Transverse colon (tissue), 4 donors: Measurements from ENCODE around the gene EIF4E3. TPM values are rescaled to one million over a fixed set of nuclear protein-coding genes. Genes with fewer than 3 reads are reported as not detected.

Experiments
- DNase-seq: peaks from one replicate; pipeline ENCODE4 v3.0.0-alpha.2; 2019
- H3K27ac ChIP-seq, 4 donors: fragments of 200-600 bp; sonication (generic); 2 replicates each; pipeline ENCODE4 v1.5.1; 2016 to 2018; ENCODE audit warnings: inconsistent platforms in 4 of 4
- H3K27me3 ChIP-seq: fragments of 200-600 bp; sonication (generic); 2 replicates; pipeline ENCODE4 v1.5.1; 2017; ENCODE audit warnings: inconsistent platforms
- H3K36me3 ChIP-seq, 4 donors: fragments of 200-600 bp; sonication (generic); 2 replicates each; pipeline ENCODE4 v1.5.1; 2017 to 2019; ENCODE audit warnings: inconsistent platforms in 4 of 4
- H3K4me1 ChIP-seq, 4 donors: fragments of 200-600 bp; sonication (generic); 2 replicates each; pipeline ENCODE4 v1.5.1; 2017 to 2020; ENCODE audit warnings: inconsistent platforms in 4 of 4
- H3K4me3 ChIP-seq, 4 donors: fragments of 200-600 bp; sonication (generic); 1 replicate in 1 of 4; 2 replicates in 3 of 4; pipeline versions ENCODE4 v1.5.1 to v1.6.1; 2017 to 2019; ENCODE audit warnings: inconsistent platforms in 4 of 4
- H3K9me3 ChIP-seq, 2 donors: fragments of 200-600 bp; sonication (generic); 2 replicates each; pipeline ENCODE4 v1.5.1; 2017 to 2019; ENCODE audit warnings: inconsistent platforms in 2 of 2
- CTCF ChIP-seq, 5 experiments: fragments of 200-600 bp in 3 of 5; fragments of 450-650 bp in 2 of 5; sonication (generic) in 3 of 5; IDR thresholded peaks; 1 replicate in 2 of 5; 2 replicates in 3 of 5; pipeline ENCODE4 v1.5.1; 2016 to 2017; ENCODE audit warnings: antibody characterized with exemption in 5 of 5, inconsistent platforms in 3 of 5, mild to moderate bottlenecking in 2 of 5, moderate library complexity in 1 of 5
- EP300 ChIP-seq: sonication (generic); formaldehyde crosslinking; IDR thresholded peaks from one replicate; pipeline ENCODE4 v1.6.1; 2017; ENCODE audit warnings: antibody characterized with exemption, low read depth
- POLR2A ChIP-seq: fragments of 450-650 bp; IDR thresholded peaks from one replicate; pipeline ENCODE4 v1.6.1; 2016; ENCODE audit warnings: antibody characterized with exemption, mild to moderate bottlenecking, moderate library complexity
- POLR2AphosphoS5 ChIP-seq, 3 donors: sonication (generic); formaldehyde crosslinking; IDR thresholded peaks; one replicate each; pipeline ENCODE4 v1.6.1; 2016; ENCODE audit warnings: antibody characterized with exemption in 3 of 3
- WGBS, 2 donors: methylation state at CpG; one replicate each; pipeline ENCODE4 v1.1.5; 2018; ENCODE audit warnings: low coverage in 1 of 2; 5-methylcytosine and 5-hydroxymethylcytosine counted together
- in situ Hi-C, 4 donors: fragments of 200-750 bp; cut with MboI; loops; one replicate each; pipeline versions ENCODE4 v1.15.0 to v1.15.1; 2017; ENCODE audit warnings: low sequenced_read_pairs in 3 of 4, low pct_ligation_motif_present in 1 of 4, low pct_unique_long_range_greater_than_20kb in 1 of 4
- intact Hi-C: fragments of 100-400 bp; cut with DNase I; formaldehyde crosslinking; loops from one replicate; pipeline ENCODE4 v1.15.1; 2023; ENCODE audit warnings: low total_unique reads
- total RNA-seq, 4 donors: library from RNA; depleted of rRNA; stranded (reverse); fragments of >200 nt; gene quantifications; one replicate each; pipeline ENCODE4 v1.1.0, GENCODE V29; 2016

EIF4E3 gene
- total RNA-seq, 4 donors from 2014 or later, result 6.0 to 35.6 (median 19.4) TPM

DNA sequence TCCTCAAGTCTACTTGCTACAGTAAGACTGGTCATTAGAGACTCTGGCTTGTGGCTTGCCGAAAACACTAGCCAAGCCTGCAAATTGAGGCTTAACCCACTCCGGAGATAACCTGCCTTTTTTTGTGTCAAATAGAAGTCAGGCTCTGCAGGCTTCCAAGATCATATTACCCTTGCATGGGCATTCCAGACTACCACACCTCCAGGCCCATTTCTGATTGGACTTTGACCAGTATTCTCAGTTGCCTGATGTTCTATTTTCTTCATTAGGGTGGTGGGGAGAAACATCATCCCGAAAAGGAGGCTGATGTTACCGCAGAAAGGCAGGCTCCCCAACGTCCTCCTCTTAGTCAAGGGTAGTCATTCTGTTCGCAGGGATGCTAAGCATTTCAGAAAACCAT is 73.6 kb downstream of the EIF4E3 start:
- in situ Hi-C loops (loop anchor here in 2 of 4 donors (10.0 to 25.0 kb wide), 3 partner anchors 1107 to 1589 kb away; no protein-coding TSS in a partner anchor), intact Hi-C loops (no loop called here)
- WGBS, 2 donors, result 66 to 83% methylated on average over 3 to 6 of the region's 6 CpGs
- peaks cover 0 to 8% (median 6%) of the 10 kb centered on the region in 4 donors for H3K4me1 ChIP-seq
- H3K9me3 ChIP-seq, result no peaks in the 10 kb centered on the region
- no peaks in the 10 kb centered on the region for H3K36me3 ChIP-seq
- no peak overlapping the region for H3K4me3 ChIP-seq
- no peaks in the 10 kb centered on the region for H3K27me3 ChIP-seq
- no peak overlapping the region for H3K27ac ChIP-seq
- DNase-seq, result no peak
- no peak for TF ChIP-seq CTCF (IDR thresholded peaks at IDR 0.05)
- no peak for TF ChIP-seq POLR2AphosphoS5 (IDR thresholded peaks at IDR 0.05)
- no peak for TF ChIP-seq POLR2A

DNA sequence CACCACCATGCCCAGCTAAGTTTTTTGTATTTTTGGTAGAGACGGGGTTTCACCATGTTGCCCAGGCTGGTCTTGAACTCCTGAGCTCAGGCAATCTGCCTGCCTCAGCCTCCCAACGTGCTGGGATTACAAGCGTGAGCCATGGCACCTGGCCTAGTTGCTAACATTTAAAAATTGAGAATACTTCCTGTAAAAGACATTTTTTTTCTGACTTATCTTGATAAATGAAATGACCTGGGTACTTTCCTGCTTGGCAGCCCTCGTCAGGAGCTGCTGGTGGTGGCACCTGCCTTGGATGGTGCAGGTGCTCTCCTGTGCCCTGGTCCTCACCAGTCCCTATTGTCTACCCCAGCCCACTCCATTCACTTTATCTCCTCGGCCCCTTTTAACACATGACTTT is 74.8 kb downstream of the EIF4E3 start:
- 79% methylated on average over 5 of the region's 5 CpGs; no CpG with 5 or more reads in 1 of the 2 donors for WGBS, 2 donors
- DNase-seq, result no peak
- TF ChIP-seq POLR2A (no peak), POLR2AphosphoS5 (IDR thresholded peaks at IDR 0.05) (no peak), EP300 (no peak), CTCF (IDR thresholded peaks at IDR 0.05) (no peak)
- Histone ChIP-seq H3K27ac (no peak overlapping the region), H3K4me1 (peaks cover 0 to 8% (median 6%) of the 10 kb centered on the region in 4 donors), H3K27me3 (no peaks in the 10 kb centered on the region), H3K9me3 (no peaks in the 10 kb centered on the region), H3K36me3 (no peaks in the 10 kb centered on the region), H3K4me3 (no peak overlapping the region)
- in situ Hi-C loops (loop anchor here in 2 of 4 donors (10.0 to 25.0 kb wide), 3 partner anchors 1106 to 1588 kb away; no protein-coding TSS in a partner anchor), intact Hi-C loops (no loop called here)

- intact Hi-C loops, result no loop called here
- H3K4me3 ChIP-seq, result no peak overlapping the region
- H3K36me3 ChIP-seq, result no peaks in the 10 kb centered on the region
- TF ChIP-seq POLR2A (no peak), POLR2AphosphoS5 (IDR thresholded peaks at IDR 0.05) (no peak), CTCF (IDR thresholded peaks at IDR 0.05) (no peak), EP300 (no peak)
- no peak for DNase-seq
- H3K4me1 ChIP-seq, result peaks cover 0 to 8% (median 6%) of the 10 kb centered on the region in 4 donors
- H3K27me3 ChIP-seq, result no peaks in the 10 kb centered on the region
- WGBS, 2 donors, result 55 to 75% methylated on average over 4 to 6 of the region's 6 CpGs
- in situ Hi-C loops, result loop anchor here in 3 of 4 donors (10.0 to 25.0 kb wide), 4 partner anchors 1087 to 1587 kb away; no protein-coding TSS in a partner anchor
- H3K9me3 ChIP-seq, result no peaks in the 10 kb centered on the region
- no peak overlapping the region for H3K27ac ChIP-seq
These were observed 75.4 kb downstream of the EIF4E3 start for GRCh38 chr3:71649757-71650156.

GRCh38 chr3:71647751-71648150 is 77.5 kb downstream of the EIF4E3 start:
- intact Hi-C loops (no loop called here), in situ Hi-C loops (loop anchor here in 1 of 4 donors (25.0 kb wide), 1 partner anchor 1085 kb away; no protein-coding TSS in a partner anchor)
- no peak for DNase-seq
- Histone ChIP-seq H3K36me3 (no peaks in the 10 kb centered on the region), H3K4me3 (no peak overlapping the region), H3K27ac (no peak overlapping the region), H3K4me1 (peaks cover 0 to 7% (median 6%) of the 10 kb centered on the region in 4 donors), H3K9me3 (no peaks in the 10 kb centered on the region), H3K27me3 (no peaks in the 10 kb centered on the region)
- TF ChIP-seq POLR2AphosphoS5 (IDR thresholded peaks at IDR 0.05) (no peak), POLR2A (no peak), CTCF (IDR thresholded peaks at IDR 0.05) (no peak), EP300 (no peak)
- WGBS, 2 donors, result 70 to 73% methylated on average over 3 of the region's 3 CpGs
